ENCODE measurements around the gene KIF26A. TPM values are rescaled to one million over a fixed set of nuclear protein-coding genes. Genes with fewer than 3 reads are reported as not detected.

Gene KIF26A
- total RNA-seq, 4 donors from 2014 or later, result 4.6 to 7.2 (median 5.6) TPM

GRCh38 chr14:104221636-104222369, 83.4 kb downstream of the KIF26A start:
- peaks cover 0 to under 1% (median 0%) of the 10 kb centered on the region in 4 donors for H3K9me3 ChIP-seq
- DNase-seq (ENCODE audit: extremely low spot score), result no peak
- H3K36me3 ChIP-seq, result no peaks in the 10 kb centered on the region
- TF ChIP-seq POLR2AphosphoS5 (IDR thresholded peaks at IDR 0.05) (no peak), POLR2A (IDR thresholded peaks at IDR 0.05; ENCODE audit: low read depth) (no peak), CTCF (IDR thresholded peaks at IDR 0.05) (no peak), EP300 (IDR thresholded peaks at IDR 0.05) (no peak)
- WGBS, result 95% methylated on average over 18 of the region's 21 CpGs
- H3K27me3 ChIP-seq, result peaks cover 0 to 62% (median 5%) of the 10 kb centered on the region in 4 donors
- intact Hi-C loops (cut with DNase I), result no loop called here
- no peak overlapping the region for H3K4me3 ChIP-seq
- H3K27ac ChIP-seq (replicated peaks in 1 of 4), result no peak overlapping the region
- peaks cover 6 to 18% (median 12%) of the 10 kb centered on the region in 4 donors for H3K4me1 ChIP-seq

- Histone ChIP-seq H3K27me3 (peaks cover 0 to 62% (median 5%) of the 10 kb centered on the region in 4 donors), H3K36me3 (no peaks in the 10 kb centered on the region), H3K4me1 (peaks cover 6 to 18% (median 12%) of the 10 kb centered on the region in 4 donors), H3K9me3 (peaks cover 0 to 8% (median 3%) of the 10 kb centered on the region in 4 donors), H3K27ac (replicated peaks in 1 of 4) (no peak overlapping the region), H3K4me3 (peak overlapping the region in 1 of 4 donors; percentile 34)
- 89% methylated on average over 7 of the region's 11 CpGs for WGBS
- DNase-seq (ENCODE audit: extremely low spot score), result no peak
- no peak for TF ChIP-seq CTCF (IDR thresholded peaks at IDR 0.05)
- no peak for TF ChIP-seq POLR2A (IDR thresholded peaks at IDR 0.05; ENCODE audit: low read depth)
- no peak for TF ChIP-seq POLR2AphosphoS5 (IDR thresholded peaks at IDR 0.05)
- no peak for TF ChIP-seq EP300 (IDR thresholded peaks at IDR 0.05)
- intact Hi-C loops (cut with DNase I), result no loop called here
These were observed 84.1 kb downstream of the KIF26A start for GRCh38 chr14:104222396-104223036.

DNA sequence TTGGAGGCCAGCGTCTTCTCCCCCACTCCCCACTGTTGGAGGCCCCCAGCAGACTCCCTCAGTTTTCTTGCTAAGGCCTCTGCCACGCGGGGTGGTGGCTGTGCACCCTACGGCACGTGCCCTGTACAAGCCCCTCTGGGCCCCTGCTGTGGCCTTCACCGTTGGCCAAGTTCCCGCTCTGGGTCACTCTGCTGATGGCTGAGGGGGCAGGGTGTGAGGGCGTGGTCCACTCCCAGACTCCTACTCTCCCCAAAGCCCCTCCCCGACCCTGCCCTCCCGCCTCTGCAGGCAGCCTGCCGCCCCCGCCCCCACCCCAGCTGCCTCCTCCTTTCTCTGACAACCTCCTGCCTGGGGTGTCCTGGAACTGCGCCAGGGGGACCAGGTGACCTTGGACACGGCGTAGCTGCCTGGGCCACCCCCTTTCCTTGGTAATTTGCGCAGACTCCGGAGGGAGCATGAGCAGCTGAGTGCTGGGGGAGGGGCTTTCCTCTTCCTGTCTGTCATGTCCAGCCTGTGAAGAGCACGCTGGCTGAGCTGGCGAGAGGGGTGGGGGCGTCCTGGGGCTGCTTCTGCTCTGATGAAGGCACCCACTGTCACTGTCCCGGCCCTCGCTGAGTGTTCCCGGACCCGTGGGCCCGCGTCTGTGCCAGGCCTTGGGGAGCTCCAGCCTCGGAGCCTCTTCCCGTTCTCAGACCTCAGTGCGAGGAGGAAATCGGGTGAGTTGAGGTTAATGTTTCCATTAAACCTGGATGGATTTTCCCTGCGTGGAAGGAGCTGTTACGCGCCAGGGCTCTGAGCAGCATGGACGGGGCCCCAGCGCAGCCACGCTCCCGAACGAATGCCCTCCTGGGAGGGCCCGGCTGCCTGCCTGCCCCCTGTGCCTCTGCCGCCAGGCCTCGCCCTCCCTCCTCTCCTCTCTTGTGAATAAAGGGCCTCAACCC, 85.0 kb downstream of the KIF26A start:
- no peak for DNase-seq (ENCODE audit: extremely low spot score)
- Histone ChIP-seq H3K9me3 (peaks cover 0 to 16% (median 7%) of the 10 kb centered on the region in 4 donors), H3K4me3 (peak overlapping the region; percentile 15 to 39 (median 32)), H3K36me3 (no peaks in the 10 kb centered on the region), H3K27me3 (peaks cover 0 to 62% (median 5%) of the 10 kb centered on the region in 4 donors), H3K4me1 (peaks cover 6 to 18% (median 12%) of the 10 kb centered on the region in 4 donors), H3K27ac (replicated peaks in 1 of 4) (no peak overlapping the region)
- TF ChIP-seq POLR2AphosphoS5 (IDR thresholded peaks at IDR 0.05), result no peak
- no peak for TF ChIP-seq EP300 (IDR thresholded peaks at IDR 0.05)
- TF ChIP-seq CTCF (IDR thresholded peaks at IDR 0.05), result no peak
- no peak for TF ChIP-seq POLR2A (IDR thresholded peaks at IDR 0.05; ENCODE audit: low read depth)
- intact Hi-C loops (cut with DNase I), result no loop called here
- WGBS, result 34% methylated on average over 15 of the region's 41 CpGs

- intact Hi-C loops (cut with DNase I), result no loop called here
- Histone ChIP-seq H3K27me3 (peaks cover 0 to 62% (median 5%) of the 10 kb centered on the region in 4 donors), H3K27ac (replicated peaks in 1 of 4) (no peak overlapping the region), H3K4me1 (peaks cover 6 to 18% (median 12%) of the 10 kb centered on the region in 4 donors), H3K4me3 (peak overlapping the region; percentile 15 to 39 (median 32)), H3K36me3 (no peaks in the 10 kb centered on the region), H3K9me3 (peaks cover 0 to 16% (median 7%) of the 10 kb centered on the region in 4 donors)
- no peak for TF ChIP-seq POLR2A (IDR thresholded peaks at IDR 0.05; ENCODE audit: low read depth)
- TF ChIP-seq POLR2AphosphoS5 (IDR thresholded peaks at IDR 0.05), result no peak
- no peak for TF ChIP-seq CTCF (IDR thresholded peaks at IDR 0.05)
- no peak for TF ChIP-seq EP300 (IDR thresholded peaks at IDR 0.05)
- WGBS, result 39% methylated on average over 8 of the region's 8 CpGs
- no peak for DNase-seq (ENCODE audit: extremely low spot score)
These were observed 85.7 kb downstream of the KIF26A start for GRCh38 chr14:104224131-104224505.

All from esophagus muscularis mucosa (tissue), 4 donors.